Articular chondrocyte of knee joint (primary cell): ENCODE results near the gene DOP1A. TPM values are rescaled to one million over a fixed set of nuclear protein-coding genes. Genes with fewer than 3 reads are reported as not detected.

Experiments used
- total RNA-seq: library from RNA; depleted of rRNA; stranded (reverse); fragments of >200 nt; gene quantifications from 2 replicates; pipeline ENCODE4 v1.2.3, GENCODE V29; 2012

Gene DOP1A, protein sequence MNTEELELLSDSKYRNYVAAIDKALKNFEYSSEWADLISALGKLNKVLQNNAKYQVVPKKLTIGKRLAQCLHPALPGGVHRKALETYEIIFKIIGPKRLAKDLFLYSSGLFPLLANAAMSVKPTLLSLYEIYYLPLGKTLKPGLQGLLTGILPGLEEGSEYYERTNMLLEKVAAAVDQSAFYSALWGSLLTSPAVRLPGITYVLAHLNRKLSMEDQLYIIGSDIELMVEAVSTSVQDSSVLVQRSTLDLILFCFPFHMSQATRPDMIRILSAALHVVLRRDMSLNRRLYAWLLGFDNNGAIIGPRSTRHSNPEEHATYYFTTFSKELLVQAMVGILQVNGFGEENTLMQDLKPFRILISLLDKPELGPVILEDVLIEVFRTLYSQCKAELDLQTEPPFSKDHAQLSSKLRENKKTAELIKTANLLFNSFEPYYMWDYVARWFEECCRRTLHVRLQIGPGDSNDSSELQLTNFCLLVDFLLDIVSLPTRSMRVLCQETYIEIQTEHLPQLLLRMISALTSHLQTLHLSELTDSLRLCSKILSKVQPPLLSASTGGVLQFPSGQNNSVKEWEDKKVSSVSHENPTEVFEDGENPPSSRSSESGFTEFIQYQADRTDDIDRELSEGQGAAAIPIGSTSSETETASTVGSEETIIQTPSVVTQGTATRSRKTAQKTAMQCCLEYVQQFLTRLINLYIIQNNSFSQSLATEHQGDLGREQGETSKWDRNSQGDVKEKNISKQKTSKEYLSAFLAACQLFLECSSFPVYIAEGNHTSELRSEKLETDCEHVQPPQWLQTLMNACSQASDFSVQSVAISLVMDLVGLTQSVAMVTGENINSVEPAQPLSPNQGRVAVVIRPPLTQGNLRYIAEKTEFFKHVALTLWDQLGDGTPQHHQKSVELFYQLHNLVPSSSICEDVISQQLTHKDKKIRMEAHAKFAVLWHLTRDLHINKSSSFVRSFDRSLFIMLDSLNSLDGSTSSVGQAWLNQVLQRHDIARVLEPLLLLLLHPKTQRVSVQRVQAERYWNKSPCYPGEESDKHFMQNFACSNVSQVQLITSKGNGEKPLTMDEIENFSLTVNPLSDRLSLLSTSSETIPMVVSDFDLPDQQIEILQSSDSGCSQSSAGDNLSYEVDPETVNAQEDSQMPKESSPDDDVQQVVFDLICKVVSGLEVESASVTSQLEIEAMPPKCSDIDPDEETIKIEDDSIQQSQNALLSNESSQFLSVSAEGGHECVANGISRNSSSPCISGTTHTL (N-terminal part only)
- 41.2 and 50.8 TPM in 2 replicates for total RNA-seq

DNA sequence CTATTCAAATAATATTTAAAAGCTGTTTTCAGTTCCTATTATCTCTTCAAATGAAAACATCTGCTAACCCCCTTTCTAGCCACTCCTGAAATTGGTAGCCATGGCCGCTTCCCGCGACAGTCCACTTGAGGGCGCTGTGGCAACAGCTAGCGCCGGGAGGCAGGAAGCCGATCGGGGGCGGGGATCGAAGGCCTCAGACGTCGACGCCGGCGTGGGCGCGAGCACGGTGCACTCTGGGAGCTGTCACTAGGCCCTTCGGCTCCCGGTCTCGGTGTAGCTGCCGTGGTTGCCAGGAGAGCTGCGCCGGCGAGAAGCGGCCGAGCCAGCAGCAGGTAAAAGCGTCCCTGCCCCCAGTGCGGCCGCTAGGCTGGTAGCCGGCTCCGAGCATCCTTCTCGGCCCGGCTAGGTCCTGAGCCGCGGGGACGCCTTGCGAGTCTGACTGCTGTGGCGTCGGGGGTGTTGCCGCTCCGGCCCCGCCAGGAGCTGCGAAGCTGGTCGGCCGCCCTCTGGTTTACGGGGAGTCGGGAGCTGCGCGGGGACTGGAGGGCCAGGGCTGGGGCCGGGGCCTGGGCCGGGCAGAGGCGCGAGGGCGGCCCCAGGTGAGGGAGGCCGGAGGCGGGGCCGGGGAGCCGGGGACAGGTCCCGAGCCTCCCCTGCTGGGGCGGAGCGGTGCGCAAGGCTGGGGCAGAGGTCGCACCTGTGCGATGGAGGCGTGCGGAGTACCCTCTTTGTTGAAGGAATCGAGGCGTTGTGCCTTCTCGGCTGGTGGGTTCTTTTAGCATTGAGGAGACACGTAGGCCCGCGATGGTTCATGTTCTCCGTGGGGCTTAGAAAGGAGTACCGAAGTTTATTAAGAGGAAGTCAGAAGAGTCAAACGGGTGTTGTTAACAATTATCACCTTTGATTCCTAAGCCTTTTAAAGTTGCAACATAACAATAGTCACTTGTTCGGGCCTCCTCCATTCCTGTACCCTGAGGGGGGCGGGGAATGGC lies at the start of gene DOP1A:
DOP1A (plus strand) TSS at position 224 of the 992 bp plus-strand sequence. CDS start 29,307 bp downstream, outside the sequence.

GRCh38 chr6:83065511-83066192 lies 1.8 kb upstream of the DOP1A start, which contains the start of gene UBE3D:
TSS of gene UBE3D (minus strand) at chr6:83065841. CDS start at chr6:83065718, 123 bp downstream.

GRCh38 chr6:83192871-83193746 lies 125.6 kb downstream of the DOP1A start, which contains the start of the genes PGM3 and RWDD2A:
TSS of gene PGM3 (minus strand) at chr6:83193265. CDS start at chr6:83191012, 2,253 bp downstream.
TSS of gene RWDD2A (plus strand) at chr6:83193357. CDS start at chr6:83194452, 1,095 bp downstream.

Other genes starting within 250 kb of the DOP1A start
- 6.6 and 7.4 TPM in 2 replicates for gene UBE3D, start 1.8 kb upstream of the DOP1A start, total RNA-seq
- gene PGM3, start 125.6 kb downstream of the DOP1A start, total RNA-seq, result 99.4 and 108 TPM in 2 replicates
- gene RWDD2A, start 125.7 kb downstream of the DOP1A start, total RNA-seq, result 4.8 and 5.2 TPM in 2 replicates